SK-N-SH (cell line): ENCODE data around the gene TRIM15. TPM values are rescaled to one million over a fixed set of nuclear protein-coding genes. Genes with fewer than 3 reads are reported as not detected.

Experiments used
- CTCF ChIA-PET: fragments of 300-600, 350-600 bp; formaldehyde crosslinking; extraction: SDS; loops from one replicate; lab custom pipeline; 2021; lab: Yijun Ruan, JAX
- POLR2A ChIA-PET: fragments of 350-600 bp; sonication (Branson Sonifier 250); formaldehyde crosslinking; extraction: SDS; loops from one replicate; lab custom pipeline; 2020; ENCODE audit warnings: antibody characterized with exemption, inconsistent platforms; lab: Yijun Ruan, JAX
- DNase-seq: peaks from one replicate; pipeline ENCODE4 v3.0.0; 2012
- H2AFZ ChIP-seq: fragments of 200-600 bp; sonication (generic); 2 replicates; pipeline ENCODE4 v1.8.1; 2016; ENCODE audit warnings: antibody characterized with exemption, mild to moderate bottlenecking, low read depth
- H3F3A ChIP-seq: fragments of 200-600 bp; sonication (generic); replicated peaks from 2 replicates; pipeline ENCODE3; 2016; ENCODE audit warnings: antibody characterized with exemption, mild to moderate bottlenecking; ENCODE audit not compliant: insufficient read depth
- H3K27ac ChIP-seq, 2 experiments: fragments of 200-500 bp in 1 of 2; fragments of 200-600 bp in 1 of 2; sonication (Bioruptor generic) in 1 of 2; sonication (generic), shearing (Covaris generic) in 1 of 2; 2 replicates each; pipeline versions ENCODE4 v1.5.1 to v1.6.1; 2014 to 2016; ENCODE audit warnings: low read depth in 2 of 2, inconsistent platforms in 1 of 2, low read length in 1 of 2, mild to moderate bottlenecking in 1 of 2, mixed read lengths in 1 of 2
- H3K27me3 ChIP-seq: fragments of 200-600 bp; sonication (generic), shearing (Covaris generic); 2 replicates; pipeline ENCODE4 v1.6.1; 2016; ENCODE audit warnings: mixed run types; ENCODE audit not compliant: insufficient read depth
- H3K36me3 ChIP-seq, 2 experiments: fragments of 200-500 bp in 1 of 2; fragments of 200-600 bp in 1 of 2; sonication (Bioruptor generic) in 1 of 2; sonication (generic) in 1 of 2; replicated peaks in 1 of 2; 2 replicates each; pipeline versions ENCODE3 to v1.5.1; 2014 to 2016; ENCODE audit warnings: low read length in 1 of 2, mild to moderate bottlenecking in 1 of 2; ENCODE audit not compliant: insufficient read depth in 2 of 2, control insufficient read depth in 1 of 2
- H3K4me1 ChIP-seq, 2 experiments: fragments of 200-500 bp in 1 of 2; fragments of 200-600 bp in 1 of 2; sonication (Bioruptor generic) in 1 of 2; sonication (generic), shearing (Covaris generic) in 1 of 2; 2 replicates each; pipeline versions ENCODE4 v1.5.1 to v1.6.1; 2014 to 2016; ENCODE audit warnings: low read depth in 1 of 2, low read length in 1 of 2, mixed run types in 1 of 2; ENCODE audit not compliant: insufficient read depth in 2 of 2, control insufficient read depth in 1 of 2
- H3K4me2 ChIP-seq: fragments of 200-600 bp; sonication (generic), shearing (Covaris generic); 2 replicates; pipeline ENCODE4 v1.6.1; 2017; ENCODE audit warnings: mixed run types
- H3K4me3 ChIP-seq, 2 experiments: fragments of 200-500 bp in 1 of 2; fragments of 200-600 bp in 1 of 2; sonication (Bioruptor generic) in 1 of 2; sonication (generic), shearing (Covaris generic) in 1 of 2; 2 replicates each; pipeline versions ENCODE4 v1.5.1 to v1.8.1; 2014 to 2016; ENCODE audit warnings: low read depth in 2 of 2, inconsistent platforms in 1 of 2, low read length in 1 of 2, mild to moderate bottlenecking in 1 of 2, mixed read lengths in 1 of 2, moderate library complexity in 1 of 2
- H3K79me2 ChIP-seq: fragments of 200-600 bp; sonication (generic); 2 replicates; pipeline ENCODE4 v1.8.1; 2017; ENCODE audit warnings: mild to moderate bottlenecking; ENCODE audit not compliant: insufficient read depth
- H3K9ac ChIP-seq: fragments of 200-600 bp; sonication (generic); 2 replicates; pipeline ENCODE4 v1.6.1; 2017; ENCODE audit warnings: mixed run types
- H3K9me2 ChIP-seq: fragments of 200-600 bp; sonication (generic); 2 replicates; pipeline ENCODE4 v1.6.1; 2017; ENCODE audit warnings: mixed run types
- H3K9me3 ChIP-seq: fragments of 200-600 bp; sonication (generic); 2 replicates; pipeline ENCODE4 v1.6.1; 2017; ENCODE audit warnings: mixed run types, mild to moderate bottlenecking, moderate library complexity
- H4K20me1 ChIP-seq: fragments of 200-600 bp; sonication (generic); 2 replicates; pipeline ENCODE4 v1.6.1; 2017; ENCODE audit warnings: mild to moderate bottlenecking, mixed run types; ENCODE audit not compliant: insufficient read depth
- EP300 ChIP-seq, 2 experiments: IDR thresholded peaks; 2 replicates each; pipeline versions ENCODE4 v1.4.0 to v1.6.1; 2012; ENCODE audit warnings: borderline replicate concordance in 1 of 2, low read depth in 1 of 2, low read length in 1 of 2
- EZH2phosphoT487 ChIP-seq: fragments of 200-600 bp; sonication (generic); IDR thresholded peaks from 2 replicates; pipeline ENCODE4 v1.6.1; 2017; ENCODE audit warnings: low read depth, mixed run types, mild to moderate bottlenecking, antibody characterized with exemption, moderate library complexity, borderline replicate concordance
- FOSL2 ChIP-seq: IDR thresholded peaks from 2 replicates; pipeline ENCODE4 v1.4.0; 2012; ENCODE audit warnings: low read depth, mild to moderate bottlenecking, moderate library complexity, borderline replicate concordance
- FOXJ3 ChIP-seq: sonication (generic); formaldehyde crosslinking; IDR thresholded peaks from 2 replicates; pipeline ENCODE4 v1.5.1; 2020; ENCODE audit warnings: mild to moderate bottlenecking, missing genetic modification reagents
- FOXM1 ChIP-seq: IDR thresholded peaks from 2 replicates; pipeline ENCODE4 v1.4.0; 2012; ENCODE audit warnings: low read depth, mild to moderate bottlenecking
- NFIC ChIP-seq: IDR thresholded peaks from 2 replicates; pipeline ENCODE4 v1.4.0; 2012; ENCODE audit warnings: borderline replicate concordance
- NRF1 ChIP-seq: IDR thresholded peaks from 2 replicates; pipeline ENCODE4 v1.6.1; 2012; ENCODE audit warnings: low read depth, mild to moderate bottlenecking, low read length
- POLR2AphosphoS5 ChIP-seq: IDR thresholded peaks from 2 replicates; pipeline ENCODE4 v1.6.1; 2012; ENCODE audit warnings: low read depth, low read length
- RXRA ChIP-seq: IDR thresholded peaks from 2 replicates; pipeline ENCODE4 v1.4.0; 2012; ENCODE audit warnings: low read depth, mild to moderate bottlenecking, borderline replicate concordance
- SIN3A ChIP-seq: IDR thresholded peaks from 2 replicates; pipeline ENCODE4 v1.6.1; 2012; ENCODE audit warnings: low read depth, mild to moderate bottlenecking, low read length, moderate library complexity, borderline replicate concordance
- TCF12 ChIP-seq: IDR thresholded peaks from 2 replicates; pipeline ENCODE4 v1.4.0; 2012
- WGBS: methylation state at CpG from one replicate; pipeline ENCODE4 v1.1.6; 2017; ENCODE audit warnings: low lambda C conversion rate; 5-methylcytosine and 5-hydroxymethylcytosine counted together
- polyA plus RNA-seq, 3 experiments: library from polyadenylated mRNA; depleted of rRNA; stranded (reverse); fragments of >200 nt; gene quantifications; 2 replicates each; pipeline ENCODE4 v1.2.3, GENCODE V29; 2012
- TF ChIP-seq, protein P1 (sequence below): fragments of 150-350 bp; IDR thresholded peaks from 2 replicates; pipeline ENCODE4 v1.6.1; 2017; ENCODE audit warnings: antibody characterized with exemption, low read length, low read depth, borderline replicate concordance
- TF ChIP-seq, protein P2 (sequence below): IDR thresholded peaks from 2 replicates; pipeline ENCODE4 v1.4.0; 2012; ENCODE audit warnings: low read depth
- TF ChIP-seq, protein P3 (sequence below): IDR thresholded peaks from 2 replicates; pipeline ENCODE4 v1.6.1; 2012; ENCODE audit warnings: mild to moderate bottlenecking, low read depth, low read length, moderate library complexity
- TF ChIP-seq, protein P4 (sequence below): fragments of 150-350 bp; IDR thresholded peaks from 2 replicates; pipeline ENCODE4 v1.6.1; 2016; ENCODE audit warnings: mild to moderate bottlenecking, low read depth, low read length
- TF ChIP-seq, protein P5 (sequence below): IDR thresholded peaks from 2 replicates; pipeline ENCODE4; 2012

Gene TRIM15
- polyA plus RNA-seq, 1 of the 3 experiments (the other 2 are of a cell fraction): not detected

DNA sequence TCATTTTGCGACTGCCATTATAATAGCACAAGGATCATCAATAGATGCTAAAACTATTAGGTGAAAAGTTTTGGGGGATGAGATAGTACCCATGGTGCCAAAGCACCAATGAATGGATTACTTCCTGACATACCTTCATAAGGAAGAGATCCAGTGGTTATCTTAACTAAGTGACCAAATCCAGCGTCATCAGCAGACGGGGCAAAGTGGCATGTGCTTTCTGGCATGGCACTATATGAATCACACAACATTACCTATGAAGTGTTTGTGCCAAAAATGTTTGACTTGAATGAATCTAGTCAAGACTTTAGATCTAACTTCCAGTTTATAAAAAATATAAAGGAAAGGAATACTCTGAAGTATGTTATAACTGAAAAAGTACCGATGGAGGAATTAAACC lies 39.0 kb downstream of the TRIM15 start:
- Histone ChIP-seq H3K27ac (no peak overlapping the region; a peak in 1 of 4 replicates), H3F3A (no peaks in the 10 kb centered on the region)
- TF ChIP-seq FOXJ3 (CRISPR knock-in tag): no peak
- TF ChIP-seq SIN3A: no peak
- no peak for TF ChIP-seq FOSL2
- TF ChIP-seq, protein P1, sequence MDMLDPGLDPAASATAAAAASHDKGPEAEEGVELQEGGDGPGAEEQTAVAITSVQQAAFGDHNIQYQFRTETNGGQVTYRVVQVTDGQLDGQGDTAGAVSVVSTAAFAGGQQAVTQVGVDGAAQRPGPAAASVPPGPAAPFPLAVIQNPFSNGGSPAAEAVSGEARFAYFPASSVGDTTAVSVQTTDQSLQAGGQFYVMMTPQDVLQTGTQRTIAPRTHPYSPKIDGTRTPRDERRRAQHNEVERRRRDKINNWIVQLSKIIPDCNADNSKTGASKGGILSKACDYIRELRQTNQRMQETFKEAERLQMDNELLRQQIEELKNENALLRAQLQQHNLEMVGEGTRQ: no peak
- TF ChIP-seq POLR2AphosphoS5: no peak
- no peak for TF ChIP-seq FOXM1
- TF ChIP-seq RXRA: no peak
- TF ChIP-seq, protein P2, sequence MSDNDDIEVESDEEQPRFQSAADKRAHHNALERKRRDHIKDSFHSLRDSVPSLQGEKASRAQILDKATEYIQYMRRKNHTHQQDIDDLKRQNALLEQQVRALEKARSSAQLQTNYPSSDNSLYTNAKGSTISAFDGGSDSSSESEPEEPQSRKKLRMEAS: no peak
- no peak for TF ChIP-seq TCF12
- TF ChIP-seq NRF1: no peak
- no peak for TF ChIP-seq EZH2phosphoT487
- TF ChIP-seq, protein P3, sequence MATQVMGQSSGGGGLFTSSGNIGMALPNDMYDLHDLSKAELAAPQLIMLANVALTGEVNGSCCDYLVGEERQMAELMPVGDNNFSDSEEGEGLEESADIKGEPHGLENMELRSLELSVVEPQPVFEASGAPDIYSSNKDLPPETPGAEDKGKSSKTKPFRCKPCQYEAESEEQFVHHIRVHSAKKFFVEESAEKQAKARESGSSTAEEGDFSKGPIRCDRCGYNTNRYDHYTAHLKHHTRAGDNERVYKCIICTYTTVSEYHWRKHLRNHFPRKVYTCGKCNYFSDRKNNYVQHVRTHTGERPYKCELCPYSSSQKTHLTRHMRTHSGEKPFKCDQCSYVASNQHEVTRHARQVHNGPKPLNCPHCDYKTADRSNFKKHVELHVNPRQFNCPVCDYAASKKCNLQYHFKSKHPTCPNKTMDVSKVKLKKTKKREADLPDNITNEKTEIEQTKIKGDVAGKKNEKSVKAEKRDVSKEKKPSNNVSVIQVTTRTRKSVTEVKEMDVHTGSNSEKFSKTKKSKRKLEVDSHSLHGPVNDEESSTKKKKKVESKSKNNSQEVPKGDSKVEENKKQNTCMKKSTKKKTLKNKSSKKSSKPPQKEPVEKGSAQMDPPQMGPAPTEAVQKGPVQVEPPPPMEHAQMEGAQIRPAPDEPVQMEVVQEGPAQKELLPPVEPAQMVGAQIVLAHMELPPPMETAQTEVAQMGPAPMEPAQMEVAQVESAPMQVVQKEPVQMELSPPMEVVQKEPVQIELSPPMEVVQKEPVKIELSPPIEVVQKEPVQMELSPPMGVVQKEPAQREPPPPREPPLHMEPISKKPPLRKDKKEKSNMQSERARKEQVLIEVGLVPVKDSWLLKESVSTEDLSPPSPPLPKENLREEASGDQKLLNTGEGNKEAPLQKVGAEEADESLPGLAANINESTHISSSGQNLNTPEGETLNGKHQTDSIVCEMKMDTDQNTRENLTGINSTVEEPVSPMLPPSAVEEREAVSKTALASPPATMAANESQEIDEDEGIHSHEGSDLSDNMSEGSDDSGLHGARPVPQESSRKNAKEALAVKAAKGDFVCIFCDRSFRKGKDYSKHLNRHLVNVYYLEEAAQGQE: no peak
- TF ChIP-seq, protein P4, sequence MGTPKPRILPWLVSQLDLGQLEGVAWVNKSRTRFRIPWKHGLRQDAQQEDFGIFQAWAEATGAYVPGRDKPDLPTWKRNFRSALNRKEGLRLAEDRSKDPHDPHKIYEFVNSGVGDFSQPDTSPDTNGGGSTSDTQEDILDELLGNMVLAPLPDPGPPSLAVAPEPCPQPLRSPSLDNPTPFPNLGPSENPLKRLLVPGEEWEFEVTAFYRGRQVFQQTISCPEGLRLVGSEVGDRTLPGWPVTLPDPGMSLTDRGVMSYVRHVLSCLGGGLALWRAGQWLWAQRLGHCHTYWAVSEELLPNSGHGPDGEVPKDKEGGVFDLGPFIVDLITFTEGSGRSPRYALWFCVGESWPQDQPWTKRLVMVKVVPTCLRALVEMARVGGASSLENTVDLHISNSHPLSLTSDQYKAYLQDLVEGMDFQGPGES: no peak
- TF ChIP-seq EP300 (IDR thresholded peaks at IDR 0.05; ENCODE audit: borderline replicate concordance in 1 of 2, low read depth in 1 of 2, low read length in 1 of 2): no peak
- TF ChIP-seq, protein P5, sequence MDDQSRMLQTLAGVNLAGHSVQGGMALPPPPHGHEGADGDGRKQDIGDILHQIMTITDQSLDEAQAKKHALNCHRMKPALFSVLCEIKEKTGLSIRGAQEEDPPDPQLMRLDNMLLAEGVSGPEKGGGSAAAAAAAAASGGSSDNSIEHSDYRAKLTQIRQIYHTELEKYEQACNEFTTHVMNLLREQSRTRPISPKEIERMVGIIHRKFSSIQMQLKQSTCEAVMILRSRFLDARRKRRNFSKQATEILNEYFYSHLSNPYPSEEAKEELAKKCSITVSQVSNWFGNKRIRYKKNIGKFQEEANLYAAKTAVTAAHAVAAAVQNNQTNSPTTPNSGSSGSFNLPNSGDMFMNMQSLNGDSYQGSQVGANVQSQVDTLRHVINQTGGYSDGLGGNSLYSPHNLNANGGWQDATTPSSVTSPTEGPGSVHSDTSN: no peak
- TF ChIP-seq NFIC: no peak
- TF ChIP-seq, all 33 proteins: peak for 0
- H3K9ac ChIP-seq: no peak overlapping the region
- H2AFZ ChIP-seq: no peak overlapping the region
- DNase-seq: no peak
- ChIA-PET POLR2A (no interaction called here), CTCF (no interaction called here)
- peaks cover 21 to 29% of the 10 kb centered on the region in 2 experiments for H3K36me3 ChIP-seq
- no peaks in the 10 kb centered on the region for H3K9me3 ChIP-seq
- H3K4me1 ChIP-seq: peaks cover 0 to 3% of the 10 kb centered on the region in 2 experiments; a peak in 1 of 4 replicates
- no peak overlapping the region for H3K4me2 ChIP-seq
- peaks cover 61% of the 10 kb centered on the region for H3K79me2 ChIP-seq
- peaks cover 25% of the 10 kb centered on the region; the same call in 1 of the 2 replicates for H4K20me1 ChIP-seq
- no peaks in the 10 kb centered on the region for H3K9me2 ChIP-seq
- no peak overlapping the region for H3K4me3 ChIP-seq
- 89% methylated on average over 4 of the region's 4 CpGs for WGBS
- no peaks in the 10 kb centered on the region for H3K27me3 ChIP-seq
